Placental pericyte (primary cell): ENCODE measurements around the gene C1QTNF6. TPM values are rescaled to one million over a fixed set of nuclear protein-coding genes. Genes with fewer than 3 reads are reported as not detected.

ENCODE experiments used
- small RNA-seq: library from RNA; depleted of rRNA; stranded (forward); fragments of <200 nt; gene quantifications from one replicate; pipeline ENCODE3, GENCODE V24; 2012; ENCODE audit warnings: low replicate concordance
- total RNA-seq: library from RNA; depleted of rRNA; stranded (reverse); fragments of >200 nt; gene quantifications from 2 replicates; pipeline ENCODE4 v1.2.3, GENCODE V29; 2012

C1QTNF6 gene
- 5.9 and 8.0 TPM in 2 replicates for total RNA-seq

GRCh38 chr22:37187891-37188761 lies at the start of gene C1QTNF6:
Gene C1QTNF6, minus strand, starts transcription at chr22:37188247. Its CDS starts 34 bp downstream, at chr22:37188213.

GRCh38 chr22:37212174-37212906 lies 24.3 kb upstream of the C1QTNF6 start, which contains the start of gene SSTR3:
Gene SSTR3, minus strand, starts transcription at chr22:37212477. Its CDS starts 4,674 bp downstream, at chr22:37207803.

Small RNA genes within 50 kb of the gene (small RNA-seq; reads per million reads assigned to genes)
- gene Z82188.1: not detected

Other genes starting within 250 kb of the C1QTNF6 start
- 34.4 and 64.6 TPM in 2 replicates for gene TST, start 168.8 kb downstream of the C1QTNF6 start, total RNA-seq
- gene MPST, start 168.5 kb downstream of the C1QTNF6 start, total RNA-seq: 88.5 and 172 TPM in 2 replicates
- 47.3 and 55.4 TPM in 2 replicates for gene KCTD17, start 136.5 kb downstream of the C1QTNF6 start, total RNA-seq
- not detected in 2 replicates for gene TMPRSS6, start 78.5 kb downstream of the C1QTNF6 start, total RNA-seq
- 0.22 and 0.57 TPM in 2 replicates for gene IL2RB, start 38.3 kb downstream of the C1QTNF6 start, total RNA-seq
- gene SSTR3, start 24.2 kb upstream of the C1QTNF6 start, total RNA-seq: not detected in 2 replicates
- gene RAC2, start 56.0 kb upstream of the C1QTNF6 start, total RNA-seq: 16.6 and 24.2 TPM in 2 replicates
- gene CYTH4, start 94.3 kb upstream of the C1QTNF6 start, total RNA-seq: 0.86 TPM in 1 of 2 replicates, not detected in the other
- gene ELFN2, start 239.2 kb upstream of the C1QTNF6 start, total RNA-seq: 0.66 and 1.4 TPM in 2 replicates